ENCODE results near the gene SORD. TPM values are rescaled to one million over a fixed set of nuclear protein-coding genes. Genes with fewer than 3 reads are reported as not detected.

The SORD gene
- total and polyA plus RNA-seq, 2 donors (not counting 3 experiments of a cell fraction or from before 2014, with no cell fraction given), result 16.6 to 31.8 TPM

GRCh38 chr15:45107941-45108630 is 85.1 kb downstream of the SORD start:
- Histone ChIP-seq H3K9me1 (replicated peaks; ENCODE audit: control insufficient read depth, extremely low read depth, insufficient read depth, low read length) (no peaks in the 10 kb centered on the region), H3K27me3 (ENCODE audit: control insufficient read depth in 2 of 2, insufficient read depth in 2 of 2, low read length in 2 of 2) (peaks cover 32 to 43% of the 10 kb centered on the region in 2 experiments), H3K9me3 (replicated peaks; ENCODE audit: control insufficient read depth, insufficient read depth, low read length) (no peaks in the 10 kb centered on the region), H3K4me3 (replicated peaks in 1 of 3; ENCODE audit: insufficient read depth in 1 of 3, low read depth in 1 of 3, low read length in 3 of 3) (no peak overlapping the region), H2AFZ (ENCODE audit: low read depth, low read length) (no peak overlapping the region), H3K36me3 (ENCODE audit: control insufficient read depth in 2 of 2, extremely low read depth in 1 of 2, insufficient read depth in 2 of 2, low read length in 2 of 2) (no peaks in the 10 kb centered on the region), H3K79me2 (ENCODE audit: control insufficient read depth, insufficient read depth, low read length) (no peaks in the 10 kb centered on the region), H3K4me2 (ENCODE audit: insufficient read depth, low read length) (no peak overlapping the region), H4K20me1 (replicated peaks; ENCODE audit: control insufficient read depth, extremely low read depth, insufficient read depth, low read length) (no peaks in the 10 kb centered on the region), H3K4me1 (ENCODE audit: control insufficient read depth, extremely low read depth, insufficient read depth, low read length) (no peaks in the 10 kb centered on the region), H3K27ac (ENCODE audit: insufficient read depth, low read depth, low read length) (no peak overlapping the region), H3K9ac (replicated peaks; ENCODE audit: extremely low read depth, insufficient read depth, low read length) (no peak overlapping the region)
- dilution Hi-C loops (cut with MboI; ENCODE audit: extremely low pct_ligation_motif_present, low sequenced_read_pairs) (no loop called here), intact Hi-C loops (cut with micrococcal nuclease) (no loop called here)
- no peak for TF ChIP-seq POLR2A (IDR thresholded peaks at IDR 0.05; ENCODE audit: low read depth, low read length)
- TF ChIP-seq MAX (IDR thresholded peaks at IDR 0.05; ENCODE audit: insufficient read depth, insufficient read length), result no peak
- no peak for TF ChIP-seq GATA2 (IDR thresholded peaks at IDR 0.05; ENCODE audit: insufficient read depth, insufficient read length, low read depth, low read length)
- TF ChIP-seq EZH2 (IDR thresholded peaks at IDR 0.05; ENCODE audit: borderline replicate concordance, low read depth, low read length, severe bottlenecking), result no peak
- TF ChIP-seq POLR2AphosphoS5 (IDR thresholded peaks at IDR 0.05; ENCODE audit: insufficient read depth, low read depth, low read length), result no peak
- no peak for TF ChIP-seq MYC (IDR thresholded peaks at IDR 0.05; ENCODE audit: low read depth, low read length)
- TF ChIP-seq CTCF (IDR thresholded peaks at IDR 0.05; ENCODE audit: extremely low read depth in 1 of 2, insufficient read depth in 1 of 2, low read depth in 1 of 2, low read length in 2 of 2), result no peak
- TF ChIP-seq JUN (IDR thresholded peaks at IDR 0.05; ENCODE audit: borderline replicate concordance, insufficient read depth, insufficient read length, low read depth), result no peak
- no peak for TF ChIP-seq FOS (IDR thresholded peaks at IDR 0.05; ENCODE audit: borderline replicate concordance, insufficient read depth, low read length)
- BruUV-seq (replicated peaks), result no TSS peak
- DNase-seq (ENCODE audit: low read depth, low spot score) (no peak), FAIRE-seq (no peak)
- ChIA-PET CTCF (interaction anchor here (2.0 kb wide), 1 partner anchor 10 kb away, joined by 11 read pairs; no protein-coding TSS in a partner anchor), POLR2A (no interaction called here)

Data from endothelial cell of umbilical vein (primary cell).